IPS-20b (cell line): Measurements from ENCODE around the gene NDRG4.

Source experiments
- H3K27ac ChIP-seq: one replicate; pipeline ENCODE4 v1.5.1; 2013; ENCODE audit warnings: low read length
- H3K27me3 ChIP-seq: 2 replicates; pipeline ENCODE4 v1.6.1; 2013; ENCODE audit warnings: mild to moderate bottlenecking, low read length, inconsistent platforms; ENCODE audit not compliant: insufficient read depth
- H3K36me3 ChIP-seq: 2 replicates; pipeline ENCODE4 v1.6.1; 2013; ENCODE audit warnings: low read depth, mild to moderate bottlenecking, inconsistent platforms, low read length, moderate library complexity; ENCODE audit not compliant: insufficient read depth
- H3K4me1 ChIP-seq: 2 replicates; pipeline ENCODE4 v1.6.1; 2013; ENCODE audit warnings: mild to moderate bottlenecking, control low read depth, inconsistent platforms, low read length, moderate library complexity; ENCODE audit not compliant: insufficient read depth
- H3K4me3 ChIP-seq: 2 replicates; pipeline ENCODE4 v1.5.1; 2013; ENCODE audit warnings: mild to moderate bottlenecking, low read length, inconsistent platforms
- H3K9ac ChIP-seq: 2 replicates; pipeline ENCODE4 v1.6.1; 2013; ENCODE audit warnings: low read depth, mild to moderate bottlenecking, inconsistent platforms, low read length, moderate library complexity
- H3K9me3 ChIP-seq: 2 replicates; pipeline ENCODE4 v1.6.1; 2013; ENCODE audit warnings: mild to moderate bottlenecking, low read depth, low read length, inconsistent platforms; ENCODE audit not compliant: insufficient read depth

Gene NDRG4

GRCh38 chr16:58541711-58542110, 41.8 kb downstream of the NDRG4 start:
- H3K4me1 ChIP-seq = no peaks in the 10 kb centered on the region
- no peak overlapping the region for H3K27ac ChIP-seq
- H3K27me3 ChIP-seq = no peaks in the 10 kb centered on the region
- H3K36me3 ChIP-seq = peaks cover 99% of the 10 kb centered on the region
- no peaks in the 10 kb centered on the region for H3K9me3 ChIP-seq
- no peak overlapping the region for H3K4me3 ChIP-seq
- H3K9ac ChIP-seq = no peak overlapping the region

- Histone ChIP-seq H3K27ac (no peak overlapping the region), H3K9ac (no peak overlapping the region), H3K36me3 (peaks cover 99% of the 10 kb centered on the region), H3K9me3 (no peaks in the 10 kb centered on the region), H3K4me3 (no peak overlapping the region), H3K4me1 (no peaks in the 10 kb centered on the region), H3K27me3 (no peaks in the 10 kb centered on the region)
Observed at GRCh38 chr16:58542291-58542690, 42.3 kb downstream of the NDRG4 start.

GRCh38 chr16:58543685-58544084, 43.7 kb downstream of the NDRG4 start:
- no peak overlapping the region for H3K27ac ChIP-seq
- H3K9ac ChIP-seq = no peak overlapping the region
- H3K4me1 ChIP-seq = no peaks in the 10 kb centered on the region
- H3K36me3 ChIP-seq = peaks cover 99% of the 10 kb centered on the region
- H3K9me3 ChIP-seq = no peaks in the 10 kb centered on the region
- H3K4me3 ChIP-seq = no peak overlapping the region
- no peaks in the 10 kb centered on the region for H3K27me3 ChIP-seq

GRCh38 chr16:58548378-58548777, 48.4 kb downstream of the NDRG4 start:
- Histone ChIP-seq H3K9me3 (no peaks in the 10 kb centered on the region), H3K36me3 (peaks cover 100% of the 10 kb centered on the region)

GRCh38 chr16:58551496-58551895, 51.6 kb downstream of the NDRG4 start:
- H3K27ac ChIP-seq = no peak overlapping the region
- no peak overlapping the region for H3K9ac ChIP-seq
- no peaks in the 10 kb centered on the region for H3K9me3 ChIP-seq
- no peaks in the 10 kb centered on the region for H3K27me3 ChIP-seq
- no peak overlapping the region for H3K4me3 ChIP-seq
- H3K4me1 ChIP-seq = no peaks in the 10 kb centered on the region
- H3K36me3 ChIP-seq = peaks cover 100% of the 10 kb centered on the region

More at GRCh38 chr16:58548378-58548777, 48.4 kb downstream of the NDRG4 start:
- H3K27ac ChIP-seq = no peak overlapping the region
- H3K27me3 ChIP-seq = no peaks in the 10 kb centered on the region
- no peak overlapping the region for H3K4me3 ChIP-seq
- H3K4me1 ChIP-seq = no peaks in the 10 kb centered on the region
- H3K9ac ChIP-seq = no peak overlapping the region

GRCh38 chr16:58556678-58557077, 56.7 kb downstream of the NDRG4 start:
- Histone ChIP-seq H3K27ac (no peak overlapping the region), H3K9me3 (no peaks in the 10 kb centered on the region), H3K36me3 (peaks cover 97% of the 10 kb centered on the region), H3K9ac (no peak overlapping the region), H3K27me3 (no peaks in the 10 kb centered on the region), H3K4me3 (no peak overlapping the region), H3K4me1 (no peaks in the 10 kb centered on the region)
